Kidney (tissue), 14 donors: Measurements from ENCODE around the gene KRTAP5-2. TPM values are rescaled to one million over a fixed set of nuclear protein-coding genes. Genes with fewer than 3 reads are reported as not detected.
A peak's percentile ranks its signal among the peaks of the same experiment; 100 is the strongest.

Experiments used
- DNase-seq, 5 donors: peaks; one replicate each; pipeline ENCODE4 v3.0.0-alpha.2; 2013 to 2020
- FAIRE-seq: peaks from 2 replicates; lab custom pipeline; 2012; peaks lifted over from hg19 to GRCh38; lab: Jason Lieb, UNC
- H3K27ac ChIP-seq, 2 donors: one replicate each; pipeline ENCODE4 v1.7.0; 2013; ENCODE audit warnings: low read depth in 2 of 2, low read length in 2 of 2, inconsistent platforms in 1 of 2
- H3K27me3 ChIP-seq: one replicate; pipeline ENCODE4 v1.7.1; 2013; ENCODE audit warnings: low read length, inconsistent platforms; ENCODE audit not compliant: control insufficient read depth, insufficient read depth
- H3K36me3 ChIP-seq, 3 donors: one replicate each; pipeline versions ENCODE4 v1.7.0 to v1.7.1; 2013; ENCODE audit warnings: low read length in 3 of 3, control low read depth in 1 of 3, inconsistent platforms in 1 of 3; ENCODE audit not compliant: insufficient read depth in 3 of 3, control insufficient read depth in 2 of 3
- H3K4me1 ChIP-seq, 3 donors: one replicate each; pipeline versions ENCODE4 v1.7.0 to v1.7.1; 2013; ENCODE audit warnings: low read length in 3 of 3, inconsistent platforms in 1 of 3, low read depth in 1 of 3; ENCODE audit not compliant: control insufficient read depth in 2 of 3, insufficient read depth in 2 of 3
- H3K4me3 ChIP-seq, 3 donors: one replicate each; pipeline versions ENCODE4 v1.7.0 to v1.8.1; 2013; ENCODE audit warnings: low read length in 3 of 3, control low read depth in 1 of 3, inconsistent platforms in 1 of 3
- H3K9ac ChIP-seq, 3 donors: one replicate each; pipeline versions ENCODE4 v1.7.0 to v1.7.1; 2013; ENCODE audit warnings: low read length in 3 of 3, control low read depth in 1 of 3, inconsistent platforms in 1 of 3
- H3K9me3 ChIP-seq, 3 donors: one replicate each; pipeline versions ENCODE4 v1.7.0 to v1.7.1; 2013; ENCODE audit warnings: low read length in 3 of 3, control low read depth in 1 of 3, inconsistent platforms in 1 of 3; ENCODE audit not compliant: control insufficient read depth in 2 of 3, insufficient read depth in 1 of 3
- CTCF ChIP-seq: IDR thresholded peaks from 3 replicates; pipeline ENCODE4 v1.5.1; 2012; ENCODE audit warnings: mild to moderate bottlenecking, moderate library complexity, borderline replicate concordance; ENCODE audit not compliant: insufficient read depth; ENCODE audit errors: extremely low read depth
- intact Hi-C: fragments of 100-400 bp; cut with DNase I; formaldehyde crosslinking; loops from one replicate; pipeline ENCODE4 v1.11.1; 2022
- polyA plus RNA-seq: library from polyadenylated mRNA; stranded (reverse); fragments of 350-450 nt; fragmentation: Illumina TruSeq; extraction: RNeasy Lipid Tissue Mini Kit (QIAGEN cat#74804); gene quantifications from one replicate; pipeline ENCODE4 v1.2.3, GENCODE V29; 2014; ENCODE audit warnings: low read depth, low replicate concordance; ENCODE audit not compliant: insufficient read depth
- total RNA-seq: library from RNA; stranded (reverse); fragmentation: NEBNext Ultra II Directional; extraction: Animal tissue kit (Norgen Biotek cat#: 25700); gene quantifications from one replicate; pipeline ENCODE4 v1.2.1, GENCODE V29; 2021
- donor health status: control.
- donor health status: control.
- donor health status: control.
- donor health status: control.
- donor health status: control.
- donor health status: DM: yes; HTN: yes; CAD: no.
- donor health status: Normal renal cell carcinoma (clear cell type).

KRTAP5-2 gene
- total and polyA plus RNA-seq, 2 donors from 2014 or later: not detected

- TF ChIP-seq CTCF: no peak
- no peaks in the 10 kb centered on the region for H3K9me3 ChIP-seq
- no peak overlapping the region for H3K9ac ChIP-seq
- no peak overlapping the region for H3K4me3 ChIP-seq
- intact Hi-C loops: no loop called here
- peaks cover 0 to 21% (median 3%) of the 10 kb centered on the region in 3 donors for H3K4me1 ChIP-seq
- DNase-seq (peak in 1 of 5 donors; percentile 37), FAIRE-seq (no peak)
- no peaks in the 10 kb centered on the region for H3K27me3 ChIP-seq
- no peak overlapping the region for H3K27ac ChIP-seq
- no peaks in the 10 kb centered on the region for H3K36me3 ChIP-seq
Measured at GRCh38 chr11:1555713-1556153, 42.4 kb downstream of the KRTAP5-2 start.

GRCh38 chr11:1554981-1555712, 42.9 kb downstream of the KRTAP5-2 start:
- Histone ChIP-seq H3K27me3 (no peaks in the 10 kb centered on the region), H3K4me3 (no peak overlapping the region), H3K27ac (no peak overlapping the region), H3K4me1 (peaks cover 0 to 21% (median 3%) of the 10 kb centered on the region in 3 donors), H3K9ac (no peak overlapping the region), H3K9me3 (no peaks in the 10 kb centered on the region), H3K36me3 (no peaks in the 10 kb centered on the region)
- DNase-seq (peak in 1 of 5 donors; percentile 48), FAIRE-seq (no peak)
- intact Hi-C loops: no loop called here
- no peak for TF ChIP-seq CTCF

GRCh38 chr11:1553808-1554594, 44.1 kb downstream of the KRTAP5-2 start:
- FAIRE-seq: no peak
- peaks cover 0 to 14% (median 3%) of the 10 kb centered on the region in 3 donors for H3K4me1 ChIP-seq
- no peaks in the 10 kb centered on the region for H3K36me3 ChIP-seq
- H3K9me3 ChIP-seq: no peaks in the 10 kb centered on the region
- H3K4me3 ChIP-seq: no peak overlapping the region
- DNase-seq: peak in 2 of 5 donors; percentile 52 to 82
- no peaks in the 10 kb centered on the region for H3K27me3 ChIP-seq
- H3K27ac ChIP-seq: no peak overlapping the region
- intact Hi-C loops: no loop called here
- no peak for TF ChIP-seq CTCF
- H3K9ac ChIP-seq: peak overlapping the region in 1 of 3 donors; percentile 26
